Lung (tissue), 12 donors: ENCODE data around the gene CREB5. TPM values are rescaled to one million over a fixed set of nuclear protein-coding genes. Genes with fewer than 3 reads are reported as not detected.

Experiments used
- ATAC-seq: fragments of 200-7000 bp; cut with Tn5 transposase; one replicate; pipeline ENCODE4 v1.9.1; 2020; ENCODE audit warnings: moderate number of reproducible peaks; ENCODE audit not compliant: insufficient read depth, low FRiP score
- DNase-seq, 3 donors: peaks; one replicate each; pipeline ENCODE4 v3.0.0-alpha.2; 2013 to 2017
- H3K27ac ChIP-seq, 2 donors: one replicate each; pipeline ENCODE4 v1.5.1; 2013; ENCODE audit warnings: mild to moderate bottlenecking in 2 of 2, moderate library complexity in 2 of 2, control low read depth in 1 of 2, inconsistent platforms in 1 of 2, low read depth in 1 of 2, low read length in 1 of 2
- H3K27me3 ChIP-seq, 3 donors: one replicate each; pipeline ENCODE4 v1.5.1; 2013; ENCODE audit warnings: low read length in 2 of 3; ENCODE audit not compliant: control insufficient read depth in 3 of 3, insufficient read depth in 3 of 3
- H3K36me3 ChIP-seq, 4 donors: one replicate each; pipeline ENCODE4 v1.5.1; 2013; ENCODE audit warnings: low read length in 4 of 4, mild to moderate bottlenecking in 1 of 4, moderate library complexity in 1 of 4; ENCODE audit not compliant: control insufficient read depth in 4 of 4, insufficient read depth in 4 of 4
- H3K4me1 ChIP-seq, 5 donors: one replicate each; pipeline ENCODE4 v1.5.1; 2013; ENCODE audit warnings: low read length in 5 of 5, mild to moderate bottlenecking in 2 of 5, moderate library complexity in 1 of 5; ENCODE audit not compliant: control insufficient read depth in 5 of 5, insufficient read depth in 5 of 5
- H3K4me3 ChIP-seq: one replicate; pipeline ENCODE4 v1.5.1; 2013; ENCODE audit warnings: mild to moderate bottlenecking, control low read depth, moderate library complexity
- H3K9ac ChIP-seq, 2 donors: one replicate each; pipeline ENCODE4 v1.5.1; 2013; ENCODE audit warnings: low read length in 2 of 2, control low read depth in 1 of 2; ENCODE audit not compliant: insufficient read depth in 1 of 2
- H3K9me3 ChIP-seq, 4 donors: one replicate each; pipeline ENCODE4 v1.5.1; 2013; ENCODE audit warnings: low read length in 3 of 4, mild to moderate bottlenecking in 1 of 4, moderate library complexity in 1 of 4; ENCODE audit not compliant: control insufficient read depth in 4 of 4, insufficient read depth in 3 of 4
- CTCF ChIP-seq: IDR thresholded peaks from 2 replicates; pipeline ENCODE4 v1.5.1; 2012; ENCODE audit warnings: mild to moderate bottlenecking; ENCODE audit errors: control extremely low read depth, extremely low read depth
- WGBS, 2 donors: extraction: QIAGEN DNeasy Blood & Tissue Kit; methylation state at CpG; one replicate each; pipeline ENCODE4 v1.1.7; 2013; 5-methylcytosine and 5-hydroxymethylcytosine counted together
- polyA plus RNA-seq, 2 donors: library from polyadenylated mRNA; stranded (reverse); fragments of 200-250 nt; gene quantifications; one replicate each; pipeline ENCODE4 v1.2.1, GENCODE V29; 2013
- total RNA-seq, 2 donors: library from RNA; depleted of rRNA in 1 of 2; stranded (reverse); fragments of >200 nt in 1 of 2; gene quantifications; one replicate each; pipeline ENCODE4 v1.2.1, GENCODE V29; 2014 to 2021
- donor health status: control.
- donor health status: control.
- donor health status: Bipolar disorder and iron deficiency.
- donor health status: healthy.
- donor health status: DM: yes; HTN: yes; CAD: no.

CREB5 gene
- total and polyA plus RNA-seq, 4 donors: 2.7 to 23.1 (median 9.6) TPM

DNA sequence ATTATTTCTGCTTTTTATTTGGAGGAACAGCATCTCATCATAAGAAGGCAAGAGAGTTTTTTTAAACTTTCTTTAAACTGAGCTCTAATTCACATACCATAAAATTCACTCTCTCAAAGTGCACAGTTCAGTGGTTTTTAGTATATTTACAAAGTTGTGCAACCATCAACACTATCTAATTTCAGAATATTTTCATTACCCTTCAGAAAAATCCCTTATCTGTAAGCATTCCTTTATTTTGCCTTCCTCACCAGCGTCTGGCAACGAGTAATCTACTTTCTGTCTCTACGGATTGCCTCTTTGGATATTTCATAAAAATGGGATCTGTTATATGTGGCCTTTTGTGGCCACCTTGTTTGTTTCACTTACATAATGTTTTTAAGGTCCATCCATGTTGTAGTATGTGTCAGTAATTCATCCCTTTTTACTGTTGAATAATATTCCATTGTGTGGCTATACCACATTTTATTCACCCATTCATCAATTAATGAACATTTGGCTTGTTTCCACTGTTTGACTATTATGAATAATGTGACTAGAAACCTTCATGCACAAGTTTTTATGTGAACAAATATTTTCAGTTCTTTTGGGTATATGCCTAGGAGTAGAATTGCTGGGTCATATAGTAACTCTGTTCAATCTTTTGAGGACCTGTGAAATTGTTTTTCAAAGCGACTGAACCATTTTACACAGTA is 364.3 kb downstream of the CREB5 start:
- H3K9me3 ChIP-seq: no peaks in the 10 kb centered on the region
- H3K27ac ChIP-seq: no peak overlapping the region
- TF ChIP-seq CTCF: no peak
- no peak overlapping the region for H3K4me3 ChIP-seq
- ATAC-seq (no peak), DNase-seq (no peak)
- WGBS, 2 donors: 83 to 94% methylated on average over 4 of the region's 4 CpGs
- H3K27me3 ChIP-seq: no peaks in the 10 kb centered on the region
- H3K4me1 ChIP-seq: peaks cover 0 to 24% (median 8%) of the 10 kb centered on the region in 5 donors
- H3K36me3 ChIP-seq: no peaks in the 10 kb centered on the region
- no peak overlapping the region for H3K9ac ChIP-seq

GRCh38 chr7:28778786-28779185 is 366.5 kb downstream of the CREB5 start:
- Histone ChIP-seq H3K36me3 (no peaks in the 10 kb centered on the region), H3K9ac (no peak overlapping the region), H3K4me3 (no peak overlapping the region), H3K27ac (no peak overlapping the region), H3K9me3 (no peaks in the 10 kb centered on the region), H3K4me1 (peaks cover 0 to 28% (median 13%) of the 10 kb centered on the region in 5 donors), H3K27me3 (no peaks in the 10 kb centered on the region)
- no peak for ATAC-seq
- TF ChIP-seq CTCF: no peak
- no peak for DNase-seq
- WGBS, 2 donors: 65 to 72% methylated on average over 4 of the region's 4 CpGs

DNA sequence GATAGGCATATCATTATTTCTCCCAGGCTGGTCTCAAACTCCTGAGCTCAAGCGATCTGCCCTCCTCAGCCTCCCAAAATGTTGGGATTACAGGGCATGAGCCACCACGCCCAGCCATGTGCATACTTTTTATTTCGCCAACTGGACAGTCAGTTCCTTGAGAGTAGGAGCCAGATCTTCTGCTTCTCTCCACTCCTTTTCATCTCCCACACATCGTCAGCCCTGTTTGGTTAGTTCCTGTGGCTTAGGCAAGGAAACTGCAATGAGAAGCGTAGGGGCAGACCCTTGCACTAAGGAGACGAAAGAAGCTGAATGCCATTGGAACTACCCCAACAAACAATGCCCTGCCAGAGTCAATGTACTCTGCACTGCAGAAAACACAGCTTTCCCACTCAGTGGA is 367.6 kb downstream of the CREB5 start:
- TF ChIP-seq CTCF: no peak
- Histone ChIP-seq H3K4me1 (peaks cover 0 to 30% (median 12%) of the 10 kb centered on the region in 5 donors), H3K9ac (no peak overlapping the region), H3K27ac (no peak overlapping the region), H3K27me3 (no peaks in the 10 kb centered on the region), H3K36me3 (no peaks in the 10 kb centered on the region), H3K9me3 (no peaks in the 10 kb centered on the region), H3K4me3 (no peak overlapping the region)
- ATAC-seq (no peak), DNase-seq (no peak)
- WGBS, 2 donors: 86 to 88% methylated on average over 6 of the region's 6 CpGs

GRCh38 chr7:28782362-28782761 is 370.0 kb downstream of the CREB5 start:
- H3K9me3 ChIP-seq: no peaks in the 10 kb centered on the region
- no peaks in the 10 kb centered on the region for H3K36me3 ChIP-seq
- no peak overlapping the region for H3K27ac ChIP-seq
- H3K4me3 ChIP-seq: no peak overlapping the region
- H3K9ac ChIP-seq: no peak overlapping the region
- peaks cover 0 to 39% (median 15%) of the 10 kb centered on the region in 5 donors for H3K4me1 ChIP-seq
- DNase-seq (no peak), ATAC-seq (no peak)
- TF ChIP-seq CTCF: no peak
- H3K27me3 ChIP-seq: no peaks in the 10 kb centered on the region
- WGBS, 2 donors: 86% methylated on average over 2 of the region's 2 CpGs
